DMS114 treated with DMSO at 0.1 percent for 48 hours (cell line): ENCODE results near the gene RNF20.
"Not testable (repeated sequence)": the region's sequence is repeated elsewhere in the genome, so short reads cannot be mapped to it uniquely, and the experiment has no call there.

ENCODE experiments used
- DNase-seq: peaks from one replicate; lab custom pipeline; 2025; ENCODE audit not compliant: unreplicated experiment; lab: John Stamatoyannopoulos, UW

The RNF20 gene

DNA sequence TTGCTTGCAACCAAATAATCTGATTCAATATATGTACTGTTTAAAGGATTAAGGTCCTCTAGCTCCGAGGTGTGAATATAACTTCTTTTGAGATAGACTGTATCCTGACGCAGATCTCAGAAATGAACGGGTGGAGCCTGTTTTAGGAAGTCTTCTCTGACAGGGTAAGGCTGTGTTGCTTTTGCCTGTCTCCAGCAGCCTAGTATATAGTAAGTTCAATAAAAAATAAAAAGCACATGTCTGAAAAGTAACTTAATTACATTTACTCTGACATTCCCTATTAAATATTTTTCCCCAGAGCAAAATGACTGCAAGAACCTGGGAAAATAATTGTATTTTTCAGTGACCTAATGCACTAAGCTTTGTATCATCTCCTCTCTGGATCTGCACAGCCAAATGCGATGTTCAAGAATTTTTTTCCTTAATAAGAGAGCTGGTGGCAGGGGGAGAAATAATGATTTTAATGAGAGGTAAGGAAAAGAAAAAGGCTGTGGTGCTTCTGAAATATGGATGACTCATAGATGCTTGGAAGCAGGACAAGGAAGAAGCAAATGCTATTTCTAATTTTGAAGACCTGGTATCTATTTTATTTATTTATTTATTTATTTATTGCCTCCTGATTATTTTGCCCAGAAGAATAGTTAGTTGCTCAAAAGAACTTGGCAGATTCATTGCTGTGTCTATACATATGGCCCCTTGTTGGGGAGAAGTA is 53.8 kb downstream of the RNF20 start:
- no peak for DNase-seq

DNA sequence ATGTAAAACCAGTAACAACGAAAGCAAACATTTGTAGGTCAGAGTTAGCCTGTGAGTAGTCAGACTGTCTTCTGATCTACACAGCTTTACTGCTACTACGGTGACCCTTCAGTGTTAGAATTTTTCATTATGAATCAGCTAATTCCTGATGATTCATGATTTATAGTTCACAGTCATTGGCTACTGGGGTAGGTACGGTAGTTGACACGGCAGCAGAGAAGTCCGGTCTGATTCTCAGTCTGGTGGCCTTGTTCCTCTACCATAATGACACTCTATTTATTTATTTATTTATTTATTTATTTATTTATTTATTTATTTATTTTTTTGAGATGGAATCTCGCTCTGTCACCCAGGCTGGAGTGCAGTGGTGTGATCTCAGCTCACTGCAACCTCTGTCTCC is 56.4 kb downstream of the RNF20 start:
- not testable (repeated sequence) for DNase-seq

GRCh38 chr9:101590901-101591300 is 57.2 kb downstream of the RNF20 start:
- no peak for DNase-seq

GRCh38 chr9:101591787-101592446 is 58.3 kb downstream of the RNF20 start:
- no peak for DNase-seq

DNA sequence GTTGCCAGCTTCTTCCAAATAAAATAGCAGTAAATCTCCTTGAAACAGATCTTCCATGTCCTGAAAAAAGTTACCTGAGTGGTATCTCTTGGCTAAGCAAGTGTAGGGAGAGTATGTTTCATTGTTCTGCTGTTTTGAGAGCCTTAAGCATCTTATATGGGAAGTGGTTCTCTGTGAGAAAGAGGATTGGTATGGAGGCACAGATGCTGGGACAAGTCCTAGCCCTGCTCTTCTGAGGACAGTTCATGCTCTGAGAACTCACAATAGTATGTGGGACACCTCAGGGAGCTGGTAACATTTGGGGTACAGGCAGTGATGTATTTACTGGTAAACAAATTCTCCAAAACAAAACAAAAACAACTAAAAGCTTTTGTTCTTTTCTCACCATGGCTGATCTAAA is 59.1 kb downstream of the RNF20 start:
- no peak for DNase-seq

DNA sequence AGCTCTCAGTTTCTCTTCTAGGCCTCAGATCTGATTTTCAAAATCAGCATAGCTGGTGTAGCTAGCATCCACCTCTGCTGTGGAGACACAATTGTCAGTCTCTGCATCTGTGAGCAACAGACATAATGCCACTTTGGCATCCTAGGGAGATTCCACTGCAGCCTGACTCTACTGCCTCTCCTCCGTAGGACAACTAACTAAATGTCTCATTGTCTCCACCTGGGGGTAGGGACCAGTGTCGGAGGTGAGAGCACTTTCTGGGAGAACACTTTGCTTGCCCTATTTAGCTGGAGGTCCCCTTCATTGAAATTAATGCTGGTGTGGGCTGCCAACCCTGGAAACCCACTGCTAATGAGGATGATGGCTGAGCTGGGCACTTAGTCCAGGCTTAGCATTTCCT is 59.7 kb downstream of the RNF20 start:
- DNase-seq = no peak

GRCh38 chr9:101594796-101595195 is 61.1 kb downstream of the RNF20 start, which contains the start of gene PPP3R2:
PPP3R2 (minus strand) TSS chr9:101594969; CDS start chr9:101594921, 48 bp downstream.
- no peak for DNase-seq

- peak; percentile 32 for DNase-seq
Observed at GRCh38 chr9:101601904-101602765, 68.5 kb downstream of the RNF20 start.

GRCh38 chr9:101604296-101604695 is 70.6 kb downstream of the RNF20 start:
- DNase-seq = no peak

GRCh38 chr9:101605547-101605946 is 71.9 kb downstream of the RNF20 start:
- DNase-seq = no peak
